Ishikawa (cell line): ENCODE measurements around the gene KRT14.

Experiments used
- CEBPB ChIP-seq: IDR thresholded peaks from 2 replicates; pipeline ENCODE4 v1.6.1; 2012
- CREB1 ChIP-seq: IDR thresholded peaks from 2 replicates; pipeline ENCODE4 v1.6.1; 2012; ENCODE audit warnings: low read depth
- EGR1 ChIP-seq: IDR thresholded peaks from 2 replicates; pipeline ENCODE4 v1.6.1; 2012
- EP300 ChIP-seq: IDR thresholded peaks from 2 replicates; pipeline ENCODE4 v1.6.1; 2012; ENCODE audit warnings: borderline replicate concordance
- FOXM1 ChIP-seq: IDR thresholded peaks from 2 replicates; pipeline ENCODE4 v1.6.1; 2012; ENCODE audit warnings: low read depth, borderline replicate concordance
- MAX ChIP-seq: IDR thresholded peaks from 2 replicates; pipeline ENCODE4 v1.6.1; 2012
- NFIC ChIP-seq: IDR thresholded peaks from 2 replicates; pipeline ENCODE4 v1.6.1; 2012
- RAD21 ChIP-seq: IDR thresholded peaks from 2 replicates; pipeline ENCODE4 v1.6.1; 2012; ENCODE audit warnings: low read depth
- REST ChIP-seq: IDR thresholded peaks from 2 replicates; pipeline ENCODE4 v1.6.1; 2012; ENCODE audit warnings: low read depth, mild to moderate bottlenecking
- TAF1 ChIP-seq: IDR thresholded peaks from 2 replicates; pipeline ENCODE4 v1.6.1; 2012; ENCODE audit warnings: low read depth, mild to moderate bottlenecking
- TCF12 ChIP-seq: IDR thresholded peaks from 2 replicates; pipeline ENCODE4 v1.6.1; 2012; ENCODE audit warnings: low read depth
- TEAD4 ChIP-seq: IDR thresholded peaks from 2 replicates; pipeline ENCODE4 v1.6.1; 2012
- USF1 ChIP-seq: IDR thresholded peaks from 2 replicates; pipeline ENCODE4 v1.6.1; 2012
- YY1 ChIP-seq: IDR thresholded peaks from 2 replicates; pipeline ENCODE4 v1.6.1; 2012; ENCODE audit warnings: low read depth
- ZBTB7A ChIP-seq: IDR thresholded peaks from 2 replicates; pipeline ENCODE4 v1.6.1; 2012; ENCODE audit warnings: low read depth

Gene KRT14

GRCh38 chr17:41618341-41619035 lies 31.8 kb upstream of the KRT14 start:
- no peak for TF ChIP-seq EP300
- no peak for TF ChIP-seq MAX
- no peak for TF ChIP-seq CEBPB
- no peak for TF ChIP-seq CREB1
- TF ChIP-seq FOXM1, result no peak
- TF ChIP-seq YY1, result no peak
- TF ChIP-seq REST, result no peak
- TF ChIP-seq TEAD4, result no peak
- no peak for TF ChIP-seq USF1
- TF ChIP-seq EGR1, result no peak
- TF ChIP-seq NFIC, result no peak
- TF ChIP-seq TCF12, result no peak
- no peak for TF ChIP-seq TAF1
- no peak for TF ChIP-seq ZBTB7A
- no peak for TF ChIP-seq RAD21

- no peak for TF ChIP-seq YY1
- TF ChIP-seq TEAD4, result no peak
- no peak for TF ChIP-seq EGR1
- TF ChIP-seq NFIC, result no peak
- no peak for TF ChIP-seq CEBPB
- no peak for TF ChIP-seq FOXM1
- TF ChIP-seq REST, result no peak
Observed at GRCh38 chr17:41617698-41618097, 31.0 kb upstream of the KRT14 start.

GRCh38 chr17:41617136-41617535 lies 30.4 kb upstream of the KRT14 start:
- TF ChIP-seq TAF1 (no peak), EP300 (no peak), EGR1 (no peak)

GRCh38 chr17:41615454-41615853 lies 28.8 kb upstream of the KRT14 start:
- TF ChIP-seq ZBTB7A (no peak), YY1 (0 out of 2 replicates have a peak, but pooled peaks have one; percentile 19), TEAD4 (peak; percentile 75), RAD21 (peak; percentile 34; the same call in 1 of the 2 replicates), MAX (peak; percentile 91)

- TF ChIP-seq YY1 (no peak), TCF12 (no peak), CEBPB (no peak), USF1 (no peak), EP300 (no peak), FOXM1 (no peak)
Observed at GRCh38 chr17:41614098-41614497, 27.4 kb upstream of the KRT14 start.

- TF ChIP-seq CREB1 (no peak), FOXM1 (no peak), EP300 (no peak)
Observed at GRCh38 chr17:41613277-41614082, 26.8 kb upstream of the KRT14 start.
